H1 (cell line): Measurements from ENCODE around the gene GGA2. TPM values are rescaled to one million over a fixed set of nuclear protein-coding genes. Genes with fewer than 3 reads are reported as not detected.

Experiments used
- CTCF ChIA-PET: fragments of 300-600 bp; sonication (Branson Sonifier 250); formaldehyde crosslinking; loops from one replicate; lab custom pipeline; 2021; ENCODE audit not compliant: partially characterized antibody; lab: Charles Lee
- POLR2A ChIA-PET: fragments of 300-600 bp; sonication (Branson Sonifier 250); formaldehyde crosslinking; loops from one replicate; lab custom pipeline; 2021; ENCODE audit warnings: inconsistent platforms; ENCODE audit not compliant: partially characterized antibody; lab: Charles Lee
- DNase-seq, 2 experiments: peaks; one replicate each; pipeline versions ENCODE4 v3.0.0 to v3.0.0-alpha.2; 2010 to 2022; ENCODE audit warnings: low spot score in 2 of 2, low read depth in 1 of 2, mixed read lengths in 1 of 2
- FAIRE-seq: peaks from 2 replicates; lab custom pipeline; 2011; peaks lifted over from hg19 to GRCh38; lab: Jason Lieb, UNC
- H2AFZ ChIP-seq: 2 replicates; pipeline ENCODE4 v1.8.1; 2012; ENCODE audit warnings: low read length, inconsistent platforms
- H2AK5ac ChIP-seq: 2 replicates; pipeline ENCODE4 v1.6.1; 2013; ENCODE audit warnings: low read depth, low read length
- H2BK120ac ChIP-seq: replicated peaks from 2 replicates; pipeline ENCODE3; 2013; ENCODE audit warnings: low read depth, low read length, inconsistent platforms
- H2BK12ac ChIP-seq: 2 replicates; pipeline ENCODE4 v1.6.1; 2013; ENCODE audit warnings: low read depth, low read length
- H2BK15ac ChIP-seq: 2 replicates; pipeline ENCODE4 v1.6.1; 2013; ENCODE audit warnings: low read length
- H2BK20ac ChIP-seq: 2 replicates; pipeline ENCODE4 v1.6.1; 2013; ENCODE audit warnings: low read length
- H2BK5ac ChIP-seq: 2 replicates; pipeline ENCODE4 v1.6.1; 2013; ENCODE audit warnings: low read depth, low read length
- H3K14ac ChIP-seq: 2 replicates; pipeline ENCODE4 v1.6.1; 2013; ENCODE audit warnings: inconsistent platforms; ENCODE audit not compliant: insufficient read length
- H3K18ac ChIP-seq: 2 replicates; pipeline ENCODE4 v1.6.1; 2013; ENCODE audit warnings: low read length; ENCODE audit errors: extremely low read depth
- H3K23ac ChIP-seq: 2 replicates; pipeline ENCODE4 v1.6.1; 2013; ENCODE audit warnings: inconsistent platforms; ENCODE audit not compliant: insufficient read length
- H3K23me2 ChIP-seq: 2 replicates; pipeline ENCODE4 v1.6.1; 2013; ENCODE audit warnings: low read depth, low read length
- H3K27ac ChIP-seq: 2 replicates; pipeline ENCODE4 v1.6.1; 2011; ENCODE audit warnings: low read depth, low read length, inconsistent platforms
- H3K27me3 ChIP-seq, 4 experiments: replicated peaks in 1 of 4; 1 replicate in 1 of 4; 2 replicates in 3 of 4; pipeline versions ENCODE4 v1.6.1 to v1.8.1; 2011 to 2013; ENCODE audit warnings: low read length in 3 of 4, mild to moderate bottlenecking in 3 of 4, inconsistent platforms in 2 of 4, mixed read lengths in 2 of 4, moderate library complexity in 1 of 4; ENCODE audit not compliant: control insufficient read depth in 3 of 4, insufficient read depth in 3 of 4; ENCODE audit errors: extremely low read depth in 1 of 4
- H3K36me3 ChIP-seq, 4 experiments: 2 replicates each; pipeline versions ENCODE4 v1.6.1 to v1.8.1; 2011 to 2013; ENCODE audit warnings: mild to moderate bottlenecking in 4 of 4, low read length in 3 of 4, moderate library complexity in 2 of 4, control low read depth in 1 of 4, inconsistent platforms in 1 of 4; ENCODE audit not compliant: insufficient read depth in 4 of 4, control insufficient read depth in 2 of 4
- H3K4ac ChIP-seq: replicated peaks from 2 replicates; pipeline ENCODE3; 2013; ENCODE audit warnings: low read length, low read depth, mixed read lengths, inconsistent platforms; ENCODE audit not compliant: insufficient read length
- H3K4me1 ChIP-seq, 4 experiments: replicated peaks in 1 of 4; 1 replicate in 1 of 4; 2 replicates in 3 of 4; pipeline versions ENCODE4 v1.6.1 to v1.8.1; 2011 to 2013; ENCODE audit warnings: low read length in 3 of 4, inconsistent platforms in 2 of 4, mixed read lengths in 1 of 4; ENCODE audit not compliant: insufficient read depth in 4 of 4, control insufficient read depth in 3 of 4
- H3K4me2 ChIP-seq, 2 experiments: 2 replicates each; pipeline versions ENCODE4 v1.6.1 to v1.8.1; 2011 to 2013; ENCODE audit warnings: low read depth in 2 of 2, low read length in 2 of 2, control low read depth in 1 of 2, inconsistent platforms in 1 of 2, mild to moderate bottlenecking in 1 of 2; ENCODE audit not compliant: insufficient read depth in 1 of 2
- H3K4me3 ChIP-seq, 4 experiments: fragments of 200-600, 300-600 bp in 1 of 4; sonication (generic), shearing (Covaris generic), sonication (Bioruptor Twin) in 1 of 4; 2 replicates each; pipeline versions ENCODE4 v1.5.1 to v1.8.1; 2011 to 2016; ENCODE audit warnings: low read length in 4 of 4, low read depth in 3 of 4, control low read depth in 2 of 4, inconsistent platforms in 2 of 4, mild to moderate bottlenecking in 2 of 4, mixed read lengths in 1 of 4, moderate library complexity in 1 of 4; ENCODE audit not compliant: insufficient read depth in 2 of 4; ENCODE audit errors: extremely low read depth in 1 of 4
- H3K56ac ChIP-seq: replicated peaks from 2 replicates; pipeline ENCODE3; 2013; ENCODE audit warnings: low read depth, mild to moderate bottlenecking, mixed read lengths, low read length, inconsistent platforms; ENCODE audit not compliant: insufficient read length
- H3K79me1 ChIP-seq: 2 replicates; pipeline ENCODE4 v1.6.1; 2013; ENCODE audit warnings: low read depth, low read length, control low read depth
- H3K79me2 ChIP-seq, 2 experiments: 2 replicates each; pipeline versions ENCODE4 v1.6.1 to v1.8.1; 2012 to 2013; ENCODE audit warnings: low read length in 2 of 2, mild to moderate bottlenecking in 2 of 2, inconsistent platforms in 1 of 2; ENCODE audit not compliant: insufficient read depth in 2 of 2, control insufficient read depth in 1 of 2
- H3K9ac ChIP-seq, 4 experiments: replicated peaks in 1 of 4; 1 replicate in 1 of 4; 2 replicates in 3 of 4; pipeline versions ENCODE4 v1.6.1 to v1.8.1; 2011 to 2013; ENCODE audit warnings: low read depth in 3 of 4, low read length in 3 of 4, control low read depth in 2 of 4, mild to moderate bottlenecking in 2 of 4, moderate library complexity in 2 of 4, inconsistent platforms in 1 of 4; ENCODE audit errors: extremely low read depth in 1 of 4
- H3K9me3 ChIP-seq, 2 experiments: 2 replicates each; pipeline versions ENCODE4 v1.6.1 to v1.8.1; 2012 to 2013; ENCODE audit warnings: mild to moderate bottlenecking in 2 of 2, moderate library complexity in 2 of 2, control low read depth in 1 of 2, inconsistent platforms in 1 of 2, low read depth in 1 of 2, low read length in 1 of 2, mixed read lengths in 1 of 2; ENCODE audit not compliant: insufficient read depth in 2 of 2
- H4K20me1 ChIP-seq, 2 experiments: replicated peaks in 1 of 2; 2 replicates each; pipeline versions ENCODE3 to v1.8.1; 2011 to 2013; ENCODE audit warnings: inconsistent platforms in 2 of 2, low read length in 2 of 2, mild to moderate bottlenecking in 1 of 2; ENCODE audit not compliant: insufficient read depth in 2 of 2, control insufficient read depth in 1 of 2
- H4K5ac ChIP-seq: 2 replicates; pipeline ENCODE4 v1.6.1; 2013; ENCODE audit warnings: low read length, low read depth, mixed read lengths, inconsistent platforms; ENCODE audit not compliant: insufficient read length
- H4K8ac ChIP-seq: 2 replicates; pipeline ENCODE4 v1.8.0; 2013; ENCODE audit warnings: mild to moderate bottlenecking, moderate library complexity, low read length, inconsistent platforms; ENCODE audit not compliant: insufficient read depth; ENCODE audit errors: extremely low read depth
- H4K91ac ChIP-seq: replicated peaks from 2 replicates; pipeline ENCODE3; 2013; ENCODE audit warnings: low read length, mixed read lengths, inconsistent platforms; ENCODE audit not compliant: insufficient read length
- BCL11A ChIP-seq, 2 experiments: IDR thresholded peaks; one replicate each; pipeline ENCODE4 v1.6.1; 2011; ENCODE audit warnings: low read depth in 2 of 2, low read length in 2 of 2, mild to moderate bottlenecking in 2 of 2
- BRCA1 ChIP-seq: IDR thresholded peaks from 2 replicates; pipeline ENCODE4 v1.6.1; 2012; ENCODE audit warnings: low read depth, low read length, improper control_type of control experiment
- EP300 ChIP-seq, 2 experiments: IDR thresholded peaks; 1 replicate in 1 of 2; 2 replicates in 1 of 2; pipeline ENCODE4 v1.6.1; 2011 to 2012; ENCODE audit warnings: low read depth in 2 of 2, low read length in 2 of 2, mild to moderate bottlenecking in 2 of 2, borderline replicate concordance in 1 of 2, inconsistent platforms in 1 of 2, moderate library complexity in 1 of 2
- HDAC2 ChIP-seq, 2 experiments: fragments of 300-600 bp in 1 of 2; sonication (generic) in 1 of 2; IDR thresholded peaks; 2 replicates each; pipeline ENCODE4 v1.6.1; 2011 to 2012; ENCODE audit warnings: low read depth in 2 of 2, low read length in 2 of 2, mild to moderate bottlenecking in 2 of 2, moderate library complexity in 2 of 2, borderline replicate concordance in 1 of 2, inconsistent platforms in 1 of 2
- POU5F1 ChIP-seq: IDR thresholded peaks from 2 replicates; pipeline ENCODE4 v1.6.1; 2011; ENCODE audit warnings: low read depth, mild to moderate bottlenecking, low read length, moderate library complexity
- SIRT6 ChIP-seq: IDR thresholded peaks from one replicate; pipeline ENCODE4 v1.7.1; 2012; ENCODE audit warnings: low read length, inconsistent platforms
- SP1 ChIP-seq: IDR thresholded peaks from 2 replicates; pipeline ENCODE4 v1.6.1; 2011; ENCODE audit warnings: low read depth, low read length
- TCF12 ChIP-seq: IDR thresholded peaks from 2 replicates; pipeline ENCODE4 v1.6.1; 2011; ENCODE audit warnings: low read depth, mild to moderate bottlenecking, low read length
- ZNF274 ChIP-seq: IDR thresholded peaks from 2 replicates; pipeline ENCODE4 v1.7.0; 2012; ENCODE audit warnings: low read length, borderline replicate concordance; ENCODE audit errors: extremely low read depth
- WGBS, 2 experiments: shearing (Covaris generic) in 1 of 2; methylation state at CpG; one replicate each; pipeline versions ENCODE4 v1.1.6 to v1.1.7; 2013 to 2015; ENCODE audit warnings: low lambda C conversion rate in 2 of 2, mixed read lengths in 2 of 2, inconsistent platforms in 1 of 2, low coverage in 1 of 2, missing lambda C conversion rate in 1 of 2; ENCODE audit not compliant: insufficient replicate concordance in 2 of 2, insufficient coverage in 1 of 2, insufficient read length in 1 of 2; ENCODE audit errors: extremely low coverage in 1 of 2, missing lambda C conversion rate in 1 of 2; 5-methylcytosine and 5-hydroxymethylcytosine counted together
- polyA plus RNA-seq, 7 experiments: library from polyadenylated mRNA; depleted of rRNA in 3 of 7; stranded (reverse) in 5 of 7; unstranded in 2 of 7; fragments of >200 nt in 5 of 7; fragments of 200-250 nt in 2 of 7; gene quantifications; 1 replicate in 5 of 7; 2 replicates in 1 of 7; 4 replicates in 1 of 7; pipeline versions ENCODE4 v1.2.1 to v1.2.3, GENCODE V29; 2011 to 2013; ENCODE audit warnings: missing spikeins in 2 of 7, mixed read lengths in 2 of 7
- total RNA-seq: library from RNA; stranded (reverse); fragmentation: NEBNext Ultra II Directional; extraction: Animal tissue kit (Norgen Biotek cat#: 25700); gene quantifications from 2 replicates; pipeline ENCODE4 v1.2.1, GENCODE V29; 2021
- TF ChIP-seq, protein P1 (sequence below): IDR thresholded peaks from 2 replicates; pipeline ENCODE4 v1.6.1; 2012; ENCODE audit warnings: inconsistent platforms

The GGA2 gene
- total and polyA plus RNA-seq, 2 of the 8 experiments (the other 6 are each of a cell fraction or from before 2014, with no cell fraction given) = 65.8 to 114 TPM

DNA sequence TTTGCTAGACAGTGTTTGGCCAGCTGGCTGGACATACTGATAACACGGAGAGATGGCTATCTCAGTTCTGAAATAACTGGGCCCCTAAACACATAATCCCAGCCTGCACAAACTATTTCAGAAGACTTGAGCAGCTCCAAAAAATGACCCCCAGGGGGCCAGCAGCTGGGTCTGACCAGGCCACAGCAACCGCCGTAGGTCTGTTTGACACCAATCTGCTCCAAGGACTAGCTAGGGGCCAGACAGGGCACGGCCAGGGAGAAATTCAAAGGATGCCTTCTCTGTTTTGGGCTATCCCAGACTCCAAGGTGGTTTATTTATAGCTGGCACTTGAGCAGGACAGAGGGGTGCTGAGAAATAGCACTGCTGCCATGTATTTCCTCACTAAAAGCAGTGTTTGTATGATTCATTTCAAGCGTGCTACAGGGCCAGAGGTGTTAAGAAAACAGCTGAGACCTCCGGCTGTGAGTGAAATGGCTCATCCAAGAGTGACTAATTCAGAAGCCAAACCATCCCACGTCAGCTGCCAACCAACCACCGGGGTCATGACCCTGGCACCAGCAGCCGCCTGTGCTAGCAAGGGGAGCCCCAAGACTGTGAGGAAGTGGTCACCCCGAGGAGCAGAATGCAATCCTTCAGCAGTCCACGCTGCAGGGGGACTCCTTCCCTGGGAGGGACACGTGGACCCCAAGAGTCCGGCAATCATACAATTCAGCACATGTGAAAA, 5.7 kb downstream of the GGA2 start:
- WGBS, 2 experiments = 81% methylated on average over 13 of the region's 13 CpGs; no CpG with 5 or more reads in 1 of the 2 experiments
- no peak overlapping the region for H3K23ac ChIP-seq
- H3K27ac ChIP-seq = peak overlapping the region; percentile 15; the same call in 1 of the 2 replicates
- H3K4me3 ChIP-seq = no peak overlapping the region
- H2AK5ac ChIP-seq = no peak overlapping the region
- FAIRE-seq (no peak), DNase-seq (peak in 1 of 2 experiments; percentile 49)
- H3K9me3 ChIP-seq = no peaks in the 10 kb centered on the region
- H3K4me2 ChIP-seq = peak overlapping the region; percentile 19 to 28; a peak in 1 of 4 replicates
- H3K36me3 ChIP-seq = peaks cover 0 to 5% (median 1%) of the 10 kb centered on the region in 4 experiments; a peak in 4 of 8 replicates
- no peak overlapping the region for H2BK120ac ChIP-seq
- H2BK20ac ChIP-seq = no peak overlapping the region
- H3K27me3 ChIP-seq = no peaks in the 10 kb centered on the region
- H3K56ac ChIP-seq = no peak overlapping the region
- peaks cover 34% of the 10 kb centered on the region for H3K79me1 ChIP-seq
- H3K23me2 ChIP-seq = peaks cover 10% of the 10 kb centered on the region
- H2BK12ac ChIP-seq = no peak overlapping the region
- H3K4me1 ChIP-seq = peaks cover 0 to 14% (median 5%) of the 10 kb centered on the region in 4 experiments; a peak in 5 of 7 replicates
- no peak overlapping the region for H3K18ac ChIP-seq
- H3K4ac ChIP-seq = no peak overlapping the region
- 0 out of 2 replicates have a peak overlapping the region, but pooled peaks have one; percentile 52 for H2BK5ac ChIP-seq
- peaks cover 52 to 100% of the 10 kb centered on the region in 2 experiments for H3K79me2 ChIP-seq
- H2BK15ac ChIP-seq = no peak overlapping the region
- H4K5ac ChIP-seq = no peak overlapping the region
- TF ChIP-seq, protein P1, sequence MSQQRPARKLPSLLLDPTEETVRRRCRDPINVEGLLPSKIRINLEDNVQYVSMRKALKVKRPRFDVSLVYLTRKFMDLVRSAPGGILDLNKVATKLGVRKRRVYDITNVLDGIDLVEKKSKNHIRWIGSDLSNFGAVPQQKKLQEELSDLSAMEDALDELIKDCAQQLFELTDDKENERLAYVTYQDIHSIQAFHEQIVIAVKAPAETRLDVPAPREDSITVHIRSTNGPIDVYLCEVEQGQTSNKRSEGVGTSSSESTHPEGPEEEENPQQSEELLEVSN = no peak
- TF ChIP-seq POU5F1 = no peak
- no peak for TF ChIP-seq SP1
- TF ChIP-seq BCL11A (IDR thresholded peaks at IDR 0.05; ENCODE audit: low read depth in 2 of 2, low read length in 2 of 2) = no peak
- TF ChIP-seq TCF12 = no peak
- no peak for TF ChIP-seq ZNF274
- no peak for TF ChIP-seq EP300 (IDR thresholded peaks at IDR 0.05; ENCODE audit: borderline replicate concordance in 1 of 2, low read depth in 2 of 2, low read length in 2 of 2)
- TF ChIP-seq BRCA1 = no peak
- TF ChIP-seq SIRT6 = no peak
- no peak for TF ChIP-seq HDAC2 (IDR thresholded peaks at IDR 0.05; ENCODE audit: borderline replicate concordance in 1 of 2, low read depth in 2 of 2, low read length in 2 of 2)
- CTCF ChIA-PET = no interaction called here
- H2AFZ ChIP-seq = no peak overlapping the region
- H4K91ac ChIP-seq = no peak overlapping the region
- POLR2A ChIA-PET = interaction anchor here (0.7 to 2.1 kb wide), 7 partner anchors 9 to 179 kb away, joined by 3 to 6 read pairs (median 3); no protein-coding TSS in a partner anchor
- H3K14ac ChIP-seq = no peak overlapping the region
- H4K20me1 ChIP-seq = peaks cover 42 to 59% of the 10 kb centered on the region in 2 experiments
- no peak overlapping the region for H3K9ac ChIP-seq
- no peak overlapping the region for H4K8ac ChIP-seq
